Measurements from ENCODE around the gene ANKS1B.
"Not testable (repeated sequence)": the region's sequence is repeated elsewhere in the genome, so short reads cannot be mapped to it uniquely, and the experiment has no call there.

The ANKS1B gene

DNA sequence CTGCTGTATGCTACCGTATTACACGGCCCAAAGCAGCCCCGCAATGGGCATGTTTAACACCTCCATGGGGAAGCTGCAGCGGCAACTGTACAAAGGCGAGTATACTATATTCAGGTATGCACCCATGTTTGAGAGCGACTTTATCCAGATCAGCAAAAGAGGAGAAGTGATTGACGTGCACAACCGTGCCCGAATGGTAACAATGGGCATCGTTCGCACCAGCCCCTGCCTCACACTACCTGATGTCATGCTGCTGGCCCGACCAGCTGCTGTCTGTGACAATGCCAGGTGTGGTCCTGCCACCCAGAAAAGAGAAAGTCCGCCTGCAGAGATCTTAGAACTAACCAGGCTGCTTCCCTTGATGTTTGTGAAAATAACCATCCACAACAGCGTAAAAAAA lies 336.6 kb downstream of the ANKS1B start:
- Histone ChIP-seq H3K9ac (ENCODE audit: low read length) (no peak overlapping the region), H3K4me1 (ENCODE audit: control insufficient read depth, insufficient read depth, low read length) (no peaks in the 10 kb centered on the region), H3K36me3 (ENCODE audit: control insufficient read depth, insufficient read depth, low read length) (no peaks in the 10 kb centered on the region), H3K27me3 (ENCODE audit: control insufficient read depth, insufficient read depth, low read length) (no peaks in the 10 kb centered on the region), H3K9me3 (ENCODE audit: control insufficient read depth, low read length) (no peaks in the 10 kb centered on the region), H3K4me3 (ENCODE audit: low read length) (no peak overlapping the region)

DNA sequence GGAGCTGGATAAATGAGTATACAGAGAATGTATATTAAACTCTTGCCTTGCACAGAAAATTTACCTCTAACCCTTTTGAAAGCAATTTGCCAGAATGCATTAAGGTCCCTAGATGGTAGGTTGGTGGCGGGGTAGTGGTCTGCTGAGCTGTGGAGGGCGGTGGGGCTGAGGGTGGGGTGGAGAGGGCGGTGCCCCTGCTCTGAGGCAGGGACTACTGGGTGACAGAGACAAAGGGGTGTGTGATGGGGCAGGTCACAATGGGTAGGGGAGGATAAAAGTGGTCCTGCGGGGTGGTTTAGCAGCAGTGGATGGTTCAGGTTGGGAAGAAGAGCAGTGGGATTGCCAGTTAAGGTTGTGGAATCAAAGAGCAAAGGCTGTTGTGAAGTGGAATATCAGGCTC lies 337.3 kb downstream of the ANKS1B start, which contains the start of gene GARIN6:
GARIN6 (plus strand) TSS at position 301 of the 400 bp plus-strand sequence. CDS start 422 bp downstream, outside the sequence.
- H3K4me1 ChIP-seq (ENCODE audit: control insufficient read depth, insufficient read depth, low read length) = no peaks in the 10 kb centered on the region
- no peak within 1 kb of the TSS for H3K4me3 ChIP-seq (ENCODE audit: low read length)
- no peaks in the 10 kb centered on the region for H3K27me3 ChIP-seq (ENCODE audit: control insufficient read depth, insufficient read depth, low read length)
- no peaks in the 10 kb centered on the region for H3K36me3 ChIP-seq (ENCODE audit: control insufficient read depth, insufficient read depth, low read length)
- H3K9me3 ChIP-seq (ENCODE audit: control insufficient read depth, low read length) = no peaks in the 10 kb centered on the region
- no peak within 1 kb of the TSS for H3K9ac ChIP-seq (ENCODE audit: low read length)

DNA sequence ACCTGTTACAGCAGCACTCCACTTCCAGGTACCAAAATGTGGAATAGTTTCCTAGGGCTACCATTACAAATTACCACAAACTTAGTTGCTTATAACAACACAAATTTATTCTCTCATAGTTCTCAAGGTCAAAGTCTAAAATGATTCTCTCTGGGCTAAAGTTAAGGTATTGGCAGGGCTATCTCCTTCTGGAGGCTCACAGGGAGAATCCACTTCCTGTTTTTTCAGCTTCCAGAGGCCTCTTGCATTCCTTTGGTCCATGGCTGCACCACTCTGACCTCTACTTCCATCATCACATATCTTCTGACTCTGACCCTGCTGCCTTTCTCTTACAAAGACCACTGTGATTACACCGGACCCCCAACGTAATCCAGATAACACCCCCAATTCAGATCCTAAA lies 340.1 kb downstream of the ANKS1B start:
- H3K36me3 ChIP-seq (ENCODE audit: control insufficient read depth, insufficient read depth, low read length) = no peaks in the 10 kb centered on the region
- no peaks in the 10 kb centered on the region for H3K9me3 ChIP-seq (ENCODE audit: control insufficient read depth, low read length)
- H3K4me1 ChIP-seq (ENCODE audit: control insufficient read depth, insufficient read depth, low read length) = no peaks in the 10 kb centered on the region
- no peak overlapping the region for H3K4me3 ChIP-seq (ENCODE audit: low read length)
- no peak overlapping the region for H3K9ac ChIP-seq (ENCODE audit: low read length)
- H3K27me3 ChIP-seq (ENCODE audit: control insufficient read depth, insufficient read depth, low read length) = no peaks in the 10 kb centered on the region

DNA sequence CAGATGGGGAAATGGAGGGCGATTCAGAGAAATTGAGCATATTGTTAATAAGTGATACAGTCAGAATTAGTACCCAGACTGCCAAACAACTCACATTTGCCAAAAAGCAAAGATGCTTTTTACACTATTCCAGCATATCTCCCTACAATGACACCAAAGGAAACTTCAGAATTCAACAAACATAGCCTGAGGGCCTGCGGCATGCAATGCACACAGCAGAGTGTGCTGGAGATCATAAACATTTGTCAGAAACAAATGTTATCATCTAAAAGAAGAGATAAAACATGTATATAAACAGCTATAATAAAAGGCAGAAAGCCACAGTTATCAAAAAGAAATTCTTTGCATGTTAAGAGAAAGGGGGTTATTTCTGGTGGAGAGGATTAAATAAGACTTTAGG lies 357.3 kb downstream of the ANKS1B start:
- no peaks in the 10 kb centered on the region for H3K27me3 ChIP-seq (ENCODE audit: control insufficient read depth, insufficient read depth, low read length)

DNA sequence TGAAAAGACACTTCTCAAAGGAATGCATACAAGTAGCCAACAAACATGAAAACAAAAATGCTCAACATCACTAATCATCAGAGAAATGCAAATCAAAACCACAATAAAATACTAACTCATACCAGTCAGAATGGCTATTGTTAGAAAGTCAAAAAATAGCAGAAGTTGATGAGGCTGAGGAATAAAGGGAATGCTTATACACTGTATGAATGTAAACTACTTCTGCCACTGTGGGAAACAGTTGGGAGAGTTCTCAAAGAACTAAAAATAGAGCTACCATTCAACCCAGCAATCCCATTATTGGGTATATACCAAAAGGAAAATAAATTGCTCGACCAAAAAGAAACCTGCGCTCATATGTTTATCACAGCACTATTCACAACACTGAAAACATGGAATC lies 360.1 kb downstream of the ANKS1B start:
- H3K4me1 ChIP-seq (ENCODE audit: control insufficient read depth, insufficient read depth, low read length); H3K36me3 ChIP-seq (ENCODE audit: control insufficient read depth, insufficient read depth, low read length); H3K27me3 ChIP-seq (ENCODE audit: control insufficient read depth, insufficient read depth, low read length); H3K9me3 ChIP-seq (ENCODE audit: control insufficient read depth, low read length); H3K4me3 ChIP-seq (ENCODE audit: low read length); H3K9ac ChIP-seq (ENCODE audit: low read length): not testable (repeated sequence)

More for the DNA sequence above, 357.3 kb downstream of the ANKS1B start:
- no peaks in the 10 kb centered on the region for H3K4me1 ChIP-seq (ENCODE audit: control insufficient read depth, insufficient read depth, low read length)
- H3K9ac ChIP-seq (ENCODE audit: low read length) = no peak overlapping the region
- H3K4me3 ChIP-seq (ENCODE audit: low read length) = no peak overlapping the region
- no peaks in the 10 kb centered on the region for H3K36me3 ChIP-seq (ENCODE audit: control insufficient read depth, insufficient read depth, low read length)
- H3K9me3 ChIP-seq (ENCODE audit: control insufficient read depth, low read length) = no peaks in the 10 kb centered on the region

DNA sequence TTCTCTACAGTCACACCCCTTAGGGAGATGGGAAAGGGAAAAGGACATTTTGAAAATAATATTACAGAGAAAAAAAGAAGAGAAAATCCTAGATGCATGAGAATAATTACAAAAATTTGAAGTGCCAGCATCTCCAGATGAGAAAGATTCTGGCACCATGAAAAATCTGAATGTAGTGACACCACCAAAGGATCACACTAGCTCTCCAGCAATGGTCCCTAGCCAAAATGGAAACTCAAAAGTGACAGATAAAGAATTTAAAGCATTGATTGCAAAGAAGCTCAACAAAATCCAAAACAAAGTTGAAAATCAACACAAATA lies 364.6 kb downstream of the ANKS1B start:
- no peaks in the 10 kb centered on the region for H3K9me3 ChIP-seq (ENCODE audit: control insufficient read depth, low read length)
- H3K4me1 ChIP-seq (ENCODE audit: control insufficient read depth, insufficient read depth, low read length) = no peaks in the 10 kb centered on the region
- no peaks in the 10 kb centered on the region for H3K36me3 ChIP-seq (ENCODE audit: control insufficient read depth, insufficient read depth, low read length)
- H3K9ac ChIP-seq (ENCODE audit: low read length) = no peak overlapping the region
- H3K4me3 ChIP-seq (ENCODE audit: low read length) = no peak overlapping the region
- H3K27me3 ChIP-seq (ENCODE audit: control insufficient read depth, insufficient read depth, low read length) = no peaks in the 10 kb centered on the region

DNA sequence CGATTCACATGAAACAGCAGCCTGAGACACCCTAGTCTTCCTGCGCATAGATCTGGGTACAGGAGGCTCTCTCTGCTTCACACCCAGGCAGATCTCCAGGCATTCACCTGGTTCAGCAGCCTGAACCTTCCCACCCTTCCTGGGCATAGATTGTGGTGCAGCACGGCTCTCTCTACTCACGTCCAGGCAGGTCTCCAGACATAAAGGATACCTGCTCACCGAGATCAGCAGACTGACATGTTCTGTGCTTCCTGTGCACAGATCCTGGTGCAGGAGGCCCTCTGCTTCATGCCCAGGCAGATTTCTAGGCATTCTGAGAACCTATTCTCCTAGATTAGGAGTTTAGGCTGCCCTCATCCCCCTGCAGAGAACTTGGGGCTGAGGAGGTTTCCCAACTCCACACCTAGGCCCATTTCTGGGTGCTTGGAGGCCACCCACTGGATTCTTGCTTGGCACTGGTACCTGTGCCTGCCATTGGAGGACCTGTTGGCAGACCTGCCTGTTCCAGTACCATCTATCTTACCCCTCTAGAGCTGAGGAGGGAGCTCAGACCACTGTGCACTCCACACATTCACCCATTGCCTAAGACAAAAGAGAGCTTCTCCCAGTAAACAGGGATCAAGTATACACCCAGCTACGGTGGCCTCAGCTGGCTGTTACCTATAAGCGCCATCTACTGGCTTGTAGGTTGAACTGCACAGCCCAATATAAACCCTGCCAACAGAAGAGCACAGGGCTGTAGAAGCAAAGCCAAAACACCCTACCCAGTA lies 365.2 kb downstream of the ANKS1B start:
- no peaks in the 10 kb centered on the region for H3K36me3 ChIP-seq (ENCODE audit: control insufficient read depth, insufficient read depth, low read length)
- H3K9me3 ChIP-seq (ENCODE audit: control insufficient read depth, low read length) = no peaks in the 10 kb centered on the region
- H3K4me1 ChIP-seq (ENCODE audit: control insufficient read depth, insufficient read depth, low read length) = no peaks in the 10 kb centered on the region

DNA sequence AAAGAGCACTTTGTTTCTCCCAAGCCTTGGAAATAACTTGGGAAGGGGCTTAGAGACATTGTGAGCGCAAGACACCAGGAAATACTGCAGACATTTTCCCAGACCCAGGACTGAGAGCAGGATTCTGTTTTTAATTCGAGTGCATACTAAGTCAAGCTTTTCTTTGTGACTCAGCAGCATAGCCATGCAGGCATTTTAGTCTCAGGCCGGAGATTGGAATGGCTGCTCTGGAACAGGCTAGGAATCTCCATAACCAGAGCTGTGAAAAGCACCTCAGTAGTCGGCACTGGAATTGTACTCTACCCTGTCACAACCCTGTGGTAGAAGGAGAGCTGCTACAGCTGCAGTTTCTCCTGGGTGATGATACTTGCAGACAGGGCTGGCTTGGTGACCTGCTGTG lies 366.1 kb downstream of the ANKS1B start:
- H3K9me3 ChIP-seq (ENCODE audit: control insufficient read depth, low read length) = no peaks in the 10 kb centered on the region
- no peaks in the 10 kb centered on the region for H3K36me3 ChIP-seq (ENCODE audit: control insufficient read depth, insufficient read depth, low read length)
- no peaks in the 10 kb centered on the region for H3K4me1 ChIP-seq (ENCODE audit: control insufficient read depth, insufficient read depth, low read length)
- no peak overlapping the region for H3K4me3 ChIP-seq (ENCODE audit: low read length)
- H3K9ac ChIP-seq (ENCODE audit: low read length) = no peak overlapping the region
- H3K27me3 ChIP-seq (ENCODE audit: control insufficient read depth, insufficient read depth, low read length) = no peaks in the 10 kb centered on the region

More for the DNA sequence above, 365.2 kb downstream of the ANKS1B start:
- Histone ChIP-seq H3K4me3 (ENCODE audit: low read length) (no peak overlapping the region), H3K9ac (ENCODE audit: low read length) (no peak overlapping the region), H3K27me3 (ENCODE audit: control insufficient read depth, insufficient read depth, low read length) (no peaks in the 10 kb centered on the region)

DNA sequence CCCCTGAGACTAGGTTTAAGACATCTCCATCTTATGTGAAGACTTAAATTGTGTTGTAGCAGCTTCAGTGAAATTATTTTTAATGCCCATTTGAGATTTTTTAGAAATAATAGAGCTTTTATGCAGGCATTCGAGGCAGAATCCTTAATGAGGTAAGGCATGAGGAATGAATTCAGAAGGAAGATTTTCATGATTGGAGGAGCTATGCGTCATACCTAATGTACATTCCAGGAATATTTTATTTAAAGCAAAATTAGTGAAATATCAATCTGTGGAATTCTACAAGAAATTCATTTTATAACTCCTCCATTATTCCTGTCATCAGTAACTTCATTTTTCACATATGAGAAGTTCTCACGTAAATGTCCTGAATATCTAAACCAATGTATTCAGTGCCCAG lies 373.1 kb downstream of the ANKS1B start:
- H3K4me1 ChIP-seq (ENCODE audit: control insufficient read depth, insufficient read depth, low read length) = no peaks in the 10 kb centered on the region
- no peak overlapping the region for H3K9ac ChIP-seq (ENCODE audit: low read length)
- no peaks in the 10 kb centered on the region for H3K9me3 ChIP-seq (ENCODE audit: control insufficient read depth, low read length)
- H3K4me3 ChIP-seq (ENCODE audit: low read length) = no peak overlapping the region
- no peaks in the 10 kb centered on the region for H3K36me3 ChIP-seq (ENCODE audit: control insufficient read depth, insufficient read depth, low read length)
- no peaks in the 10 kb centered on the region for H3K27me3 ChIP-seq (ENCODE audit: control insufficient read depth, insufficient read depth, low read length)

DNA sequence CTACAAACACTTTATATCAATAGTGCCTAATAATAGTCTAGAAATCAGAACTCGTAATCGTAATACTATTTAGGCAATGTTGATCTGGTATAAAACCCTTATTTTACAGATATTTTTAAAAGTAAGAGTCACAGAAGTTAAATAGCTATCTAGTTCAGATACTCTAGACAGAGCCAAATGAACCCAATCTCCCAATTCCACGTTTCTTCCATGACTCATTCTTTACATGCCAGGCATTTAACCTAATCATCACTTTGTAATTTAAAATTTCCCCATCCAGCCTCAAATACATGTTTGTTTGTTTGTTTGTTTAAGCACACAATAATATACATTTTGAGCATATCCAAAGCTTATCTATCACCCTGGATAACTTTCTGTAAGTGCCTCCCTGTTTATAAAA lies 373.6 kb downstream of the ANKS1B start:
- Histone ChIP-seq H3K9ac (ENCODE audit: low read length) (no peak overlapping the region), H3K4me1 (ENCODE audit: control insufficient read depth, insufficient read depth, low read length) (no peaks in the 10 kb centered on the region), H3K36me3 (ENCODE audit: control insufficient read depth, insufficient read depth, low read length) (no peaks in the 10 kb centered on the region), H3K4me3 (ENCODE audit: low read length) (no peak overlapping the region), H3K27me3 (ENCODE audit: control insufficient read depth, insufficient read depth, low read length) (no peaks in the 10 kb centered on the region), H3K9me3 (ENCODE audit: control insufficient read depth, low read length) (no peaks in the 10 kb centered on the region)

DNA sequence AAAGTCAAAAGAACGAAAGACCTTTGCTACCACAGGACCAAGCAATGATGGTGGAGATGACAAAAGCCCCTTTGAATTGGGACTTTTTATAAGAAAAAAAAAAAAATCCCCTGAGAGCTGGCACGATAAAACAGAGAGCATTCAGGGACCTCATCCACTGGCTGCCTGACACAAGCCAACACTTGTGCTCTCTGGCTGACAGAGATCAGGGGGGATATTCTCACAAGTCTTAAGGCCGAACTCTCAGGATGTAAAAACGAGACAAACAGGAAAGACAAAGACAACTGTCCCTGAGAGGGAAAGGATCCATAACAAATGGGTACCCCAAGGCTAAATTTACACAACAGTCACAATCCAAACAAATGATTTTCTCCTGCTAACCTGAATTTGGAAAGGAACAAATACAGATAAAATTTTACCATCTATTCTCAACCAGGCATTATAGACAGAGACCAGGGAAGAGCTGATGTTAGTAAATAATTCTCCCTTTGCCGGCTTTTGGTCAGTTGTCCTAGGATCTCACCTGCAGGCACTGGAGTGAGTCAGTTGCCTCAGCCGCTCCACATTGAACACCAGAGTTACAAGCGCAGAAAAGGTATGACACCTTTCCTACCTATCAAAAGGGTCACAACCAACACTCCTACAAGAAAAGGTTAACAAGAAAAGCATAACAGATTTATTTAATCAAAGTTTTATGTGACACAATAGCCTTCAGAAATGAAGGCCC lies 375.1 kb downstream of the ANKS1B start:
- H3K27me3 ChIP-seq (ENCODE audit: control insufficient read depth, insufficient read depth, low read length) = no peaks in the 10 kb centered on the region
- no peak overlapping the region for H3K9ac ChIP-seq (ENCODE audit: low read length)

DNA sequence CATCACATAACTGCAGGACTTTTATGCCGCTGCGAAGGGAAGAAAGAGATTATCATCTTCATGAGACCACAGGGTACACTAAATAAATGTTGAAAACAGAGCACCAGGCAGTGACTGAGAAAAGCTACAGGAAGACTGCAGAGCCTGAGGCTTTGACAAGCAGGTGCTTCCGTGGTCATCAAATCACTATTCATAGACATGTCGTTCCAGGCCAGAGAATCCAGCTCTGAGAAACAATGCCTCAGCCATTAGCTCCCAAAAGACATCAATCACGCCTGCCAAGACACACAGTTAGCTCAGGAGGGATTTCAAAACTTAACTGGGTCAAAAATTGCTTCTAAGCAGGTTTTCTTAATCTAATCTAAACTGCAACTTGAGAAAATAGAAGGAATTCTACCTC lies 384.3 kb downstream of the ANKS1B start:
- Histone ChIP-seq H3K4me3 (ENCODE audit: low read length) (no peak overlapping the region), H3K36me3 (ENCODE audit: control insufficient read depth, insufficient read depth, low read length) (no peaks in the 10 kb centered on the region), H3K9me3 (ENCODE audit: control insufficient read depth, low read length) (no peaks in the 10 kb centered on the region), H3K9ac (ENCODE audit: low read length) (no peak overlapping the region), H3K4me1 (ENCODE audit: control insufficient read depth, insufficient read depth, low read length) (no peaks in the 10 kb centered on the region), H3K27me3 (ENCODE audit: control insufficient read depth, insufficient read depth, low read length) (no peaks in the 10 kb centered on the region)

More for the DNA sequence above, 375.1 kb downstream of the ANKS1B start:
- Histone ChIP-seq H3K36me3 (ENCODE audit: control insufficient read depth, insufficient read depth, low read length) (no peaks in the 10 kb centered on the region), H3K4me1 (ENCODE audit: control insufficient read depth, insufficient read depth, low read length) (no peaks in the 10 kb centered on the region), H3K4me3 (ENCODE audit: low read length) (no peak overlapping the region), H3K9me3 (ENCODE audit: control insufficient read depth, low read length) (no peaks in the 10 kb centered on the region)
